Liver (tissue), 9 donors: ENCODE measurements around the gene ATXN3. TPM values are rescaled to one million over a fixed set of nuclear protein-coding genes. Genes with fewer than 3 reads are reported as not detected.
"Not testable (repeated sequence)": the region's sequence is repeated elsewhere in the genome, so short reads cannot be mapped to it uniquely, and the experiment has no call there.

ENCODE experiments used
- DNase-seq: peaks from one replicate; pipeline ENCODE4 v3.0.0-alpha.2; 2017; ENCODE audit warnings: low spot score
- H3K27ac ChIP-seq, 2 donors: one replicate each; pipeline ENCODE4 v1.7.0; 2013; ENCODE audit warnings: inconsistent platforms in 2 of 2, low read length in 2 of 2, control low read depth in 1 of 2, low read depth in 1 of 2, mild to moderate bottlenecking in 1 of 2
- H3K27me3 ChIP-seq, 4 donors: one replicate each; pipeline versions ENCODE4 v1.6.1 to v1.7.0; 2013; ENCODE audit warnings: low read length in 3 of 4, inconsistent platforms in 1 of 4, mild to moderate bottlenecking in 1 of 4, moderate library complexity in 1 of 4; ENCODE audit not compliant: control insufficient read depth in 4 of 4, insufficient read depth in 4 of 4
- H3K36me3 ChIP-seq, 4 donors: one replicate each; pipeline versions ENCODE4 v1.6.1 to v1.7.0; 2013; ENCODE audit warnings: low read length in 3 of 4, mild to moderate bottlenecking in 3 of 4, low read depth in 1 of 4, moderate library complexity in 1 of 4; ENCODE audit not compliant: control insufficient read depth in 4 of 4, insufficient read depth in 3 of 4
- H3K4me1 ChIP-seq, 4 donors: one replicate each; pipeline versions ENCODE4 v1.6.1 to v1.7.0; 2013; ENCODE audit warnings: low read length in 3 of 4, mild to moderate bottlenecking in 3 of 4, moderate library complexity in 1 of 4; ENCODE audit not compliant: control insufficient read depth in 4 of 4, insufficient read depth in 4 of 4
- H3K4me3 ChIP-seq, 3 donors: one replicate each; pipeline versions ENCODE4 v1.6.1 to v1.7.0; 2013; ENCODE audit warnings: low read length in 3 of 3, control low read depth in 1 of 3, low read depth in 1 of 3, mild to moderate bottlenecking in 1 of 3
- H3K9ac ChIP-seq, 2 donors: one replicate each; pipeline ENCODE4 v1.7.0; 2013; ENCODE audit warnings: low read length in 2 of 2, mild to moderate bottlenecking in 2 of 2, moderate library complexity in 2 of 2, control low read depth in 1 of 2, low read depth in 1 of 2
- H3K9me3 ChIP-seq, 4 donors: one replicate each; pipeline versions ENCODE4 v1.6.1 to v1.7.0; 2013; ENCODE audit warnings: low read length in 3 of 4; ENCODE audit not compliant: control insufficient read depth in 4 of 4
- ATF3 ChIP-seq: IDR thresholded peaks from 2 replicates; pipeline ENCODE4 v1.6.1; 2016; ENCODE audit warnings: antibody characterized with exemption
- CTCF ChIP-seq: fragments of 150-350 bp; IDR thresholded peaks from 2 replicates; pipeline ENCODE4 v1.5.1; 2017; ENCODE audit warnings: improper control_type of control experiment, low read depth, low read length; ENCODE audit not compliant: missing input control
- EGR1 ChIP-seq, 2 donors: IDR thresholded peaks; 2 replicates each; pipeline ENCODE4 v1.6.1; 2016 to 2018; ENCODE audit warnings: antibody characterized with exemption in 2 of 2, low read depth in 2 of 2
- FOXA1 ChIP-seq: IDR thresholded peaks from 2 replicates; pipeline ENCODE4 v1.6.1; 2016; ENCODE audit warnings: antibody characterized with exemption
- FOXA2 ChIP-seq: IDR thresholded peaks from 2 replicates; pipeline ENCODE4 v1.6.1; 2016; ENCODE audit warnings: antibody characterized with exemption
- GABPA ChIP-seq, 2 donors: IDR thresholded peaks in 1 of 2; conservative IDR thresholded peaks in 1 of 2; 2 replicates each; pipeline ENCODE4 v1.6.1; 2016; ENCODE audit warnings: antibody characterized with exemption in 2 of 2, mild to moderate bottlenecking in 1 of 2, moderate library complexity in 1 of 2
- HNF4A ChIP-seq, 2 donors: conservative IDR thresholded peaks; 2 replicates each; pipeline ENCODE4 v1.6.1; 2016; ENCODE audit warnings: antibody characterized with exemption in 2 of 2, mild to moderate bottlenecking in 2 of 2
- HNF4G ChIP-seq: IDR thresholded peaks from 2 replicates; pipeline ENCODE4 v1.6.1; 2016; ENCODE audit warnings: antibody characterized with exemption
- JUND ChIP-seq, 2 donors: IDR thresholded peaks; 2 replicates each; pipeline ENCODE4 v1.6.1; 2016; ENCODE audit warnings: antibody characterized with exemption in 2 of 2
- MAX ChIP-seq: IDR thresholded peaks from 2 replicates; pipeline ENCODE4 v1.6.1; 2016; ENCODE audit warnings: antibody characterized with exemption
- NR2F2 ChIP-seq: IDR thresholded peaks from 2 replicates; pipeline ENCODE4 v1.6.1; 2016; ENCODE audit warnings: antibody characterized with exemption
- RAD21 ChIP-seq, 2 donors: IDR thresholded peaks; 2 replicates each; pipeline ENCODE4 v1.6.1; 2016; ENCODE audit warnings: antibody characterized with exemption in 2 of 2, mild to moderate bottlenecking in 2 of 2
- REST ChIP-seq: IDR thresholded peaks from 2 replicates; pipeline ENCODE4 v1.6.1; 2016; ENCODE audit warnings: antibody characterized with exemption, mild to moderate bottlenecking
- RXRA ChIP-seq, 2 donors: IDR thresholded peaks; 2 replicates each; pipeline ENCODE4 v1.6.1; 2017 to 2018; ENCODE audit warnings: antibody characterized with exemption in 2 of 2, mild to moderate bottlenecking in 1 of 2
- SP1 ChIP-seq: IDR thresholded peaks from 2 replicates; pipeline ENCODE4 v1.6.1; 2018; ENCODE audit warnings: antibody characterized with exemption, mild to moderate bottlenecking
- TAF1 ChIP-seq: conservative IDR thresholded peaks from 2 replicates; pipeline ENCODE4 v1.6.1; 2016; ENCODE audit warnings: antibody characterized with exemption, mild to moderate bottlenecking
- YY1 ChIP-seq: IDR thresholded peaks from 2 replicates; pipeline ENCODE4 v1.6.1; 2016; ENCODE audit warnings: antibody characterized with exemption, mild to moderate bottlenecking
- ZBTB33 ChIP-seq: IDR thresholded peaks from 2 replicates; pipeline ENCODE4 v1.6.1; 2016; ENCODE audit warnings: antibody characterized with exemption
- WGBS: extraction: QIAGEN DNeasy Blood & Tissue Kit; methylation state at CpG from one replicate; pipeline ENCODE4 v1.1.7; 2013; 5-methylcytosine and 5-hydroxymethylcytosine counted together
- polyA plus RNA-seq, 2 donors: library from polyadenylated mRNA; stranded (reverse) in 1 of 2; unstranded in 1 of 2; fragments of 200-250 nt in 1 of 2; fragments of >200 nt in 1 of 2; fragmentation: Nextera tagmentation in 1 of 2; extraction: Ambion mirVana in 1 of 2; gene quantifications; one replicate each; pipeline versions ENCODE4 v1.2.1 to v1.2.3, GENCODE V29; 2013 to 2015
- total RNA-seq, 2 donors: library from RNA; depleted of rRNA; stranded (reverse); fragments of >200 nt; gene quantifications; one replicate each; pipeline ENCODE4 v1.2.3, GENCODE V29; 2014
- donor health status: healthy.
- donor health status: healthy.
- donor health status: healthy.
- donor health status: healthy.
- donor health status: healthy.

The ATXN3 gene
- total and polyA plus RNA-seq, 4 donors: 3.6 to 17.7 (median 9.1) TPM

GRCh38 chr14:92045904-92046303 lies 60.5 kb downstream of the ATXN3 start:
- H3K4me1 ChIP-seq, H3K36me3 ChIP-seq: not testable (repeated sequence)
- WGBS: 92% methylated on average over 7 of the region's 7 CpGs

GRCh38 chr14:92041766-92042165 lies 64.6 kb downstream of the ATXN3 start:
- not testable (repeated sequence) for H3K9me3 ChIP-seq, H3K27me3 ChIP-seq, H3K9ac ChIP-seq, H3K27ac ChIP-seq, DNase-seq, H3K36me3 ChIP-seq, H3K4me3 ChIP-seq
- WGBS: 80% methylated on average over 2 of the region's 2 CpGs
- H3K4me1 ChIP-seq: peaks cover 3 to 34% (median 25%) of the 10 kb centered on the region in 4 donors

More at GRCh38 chr14:92045904-92046303, 60.5 kb downstream of the ATXN3 start:
- H3K4me3 ChIP-seq, H3K27me3 ChIP-seq, DNase-seq, H3K9me3 ChIP-seq, H3K27ac ChIP-seq, H3K9ac ChIP-seq: not testable (repeated sequence)

- Histone ChIP-seq H3K4me3 (peak overlapping the region in 1 of 3 donors; percentile 65), H3K27ac (no peak overlapping the region), H3K9ac (no peak overlapping the region), H3K36me3 (peaks cover 0 to 2% (median 0%) of the 10 kb centered on the region in 4 donors), H3K9me3 (no peaks in the 10 kb centered on the region), H3K27me3 (no peaks in the 10 kb centered on the region), H3K4me1 (peaks cover 3 to 39% (median 29%) of the 10 kb centered on the region in 4 donors)
- no peak for TF ChIP-seq HNF4A (conservative IDR thresholded peaks at IDR 0.05)
- TF ChIP-seq ZBTB33: no peak
- no peak for TF ChIP-seq TAF1
- TF ChIP-seq RXRA (IDR thresholded peaks at IDR 0.05): no peak
- TF ChIP-seq FOXA2: no peak
- no peak for TF ChIP-seq NR2F2
- TF ChIP-seq MAX: no peak
- no peak for TF ChIP-seq YY1
- no peak for TF ChIP-seq RAD21 (IDR thresholded peaks at IDR 0.05)
- no peak for TF ChIP-seq CTCF
- TF ChIP-seq HNF4G: no peak
- no peak for TF ChIP-seq EGR1 (IDR thresholded peaks at IDR 0.05; ENCODE audit: low read depth in 2 of 2)
- no peak for TF ChIP-seq FOXA1
- no peak for TF ChIP-seq GABPA (IDR thresholded peaks at IDR 0.05 in 1 of 2, conservative IDR thresholded peaks at IDR 0.05 in 1 of 2)
- TF ChIP-seq ATF3: no peak
- TF ChIP-seq SP1: no peak
- TF ChIP-seq JUND (IDR thresholded peaks at IDR 0.05): no peak
- no peak for TF ChIP-seq REST
- WGBS: 92% methylated on average over 10 of the region's 10 CpGs
- no peak for DNase-seq
These were observed 65.2 kb downstream of the ATXN3 start for GRCh38 chr14:92041203-92041602.
